ENCODE data around the gene STARD5.

The STARD5 gene

DNA sequence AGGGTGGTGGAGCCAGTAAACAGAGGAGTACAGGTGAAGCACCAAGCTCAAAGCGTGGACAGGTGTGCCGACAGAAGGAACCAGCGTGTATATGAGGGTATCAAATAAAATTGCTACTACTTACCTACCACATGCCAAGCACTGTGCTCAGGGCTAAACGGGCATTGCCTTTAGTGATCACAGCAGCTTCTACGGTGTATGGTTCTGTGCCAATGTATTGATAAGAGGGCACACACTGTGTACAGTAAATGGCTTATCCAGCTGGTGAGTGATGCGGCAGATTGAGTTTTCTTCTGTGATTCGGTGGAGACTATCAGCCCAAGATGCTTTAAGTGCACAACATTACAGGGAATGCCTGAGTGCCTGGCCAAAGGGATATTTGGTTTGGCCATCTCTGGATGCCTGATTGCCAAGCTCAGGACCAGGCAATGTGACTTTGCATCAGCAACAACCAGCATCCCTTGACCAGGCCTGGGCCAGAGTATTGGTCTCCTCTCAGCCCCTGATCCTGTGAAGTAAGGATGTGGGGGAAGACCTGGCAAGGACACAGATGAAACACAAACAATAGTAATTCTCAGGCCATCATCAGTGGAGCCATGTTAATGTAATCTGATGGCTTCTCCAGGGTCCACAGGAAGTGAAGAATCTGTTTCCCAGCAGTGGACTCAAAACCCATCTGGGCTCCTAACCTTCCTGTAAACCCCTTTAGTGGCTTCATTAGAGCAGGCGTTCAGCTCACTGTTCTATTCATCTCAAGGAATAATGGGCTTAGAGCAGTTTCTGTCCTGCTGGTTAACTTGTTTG lies 14.1 kb downstream of the STARD5 start:
- no peak for DNase-seq

DNA sequence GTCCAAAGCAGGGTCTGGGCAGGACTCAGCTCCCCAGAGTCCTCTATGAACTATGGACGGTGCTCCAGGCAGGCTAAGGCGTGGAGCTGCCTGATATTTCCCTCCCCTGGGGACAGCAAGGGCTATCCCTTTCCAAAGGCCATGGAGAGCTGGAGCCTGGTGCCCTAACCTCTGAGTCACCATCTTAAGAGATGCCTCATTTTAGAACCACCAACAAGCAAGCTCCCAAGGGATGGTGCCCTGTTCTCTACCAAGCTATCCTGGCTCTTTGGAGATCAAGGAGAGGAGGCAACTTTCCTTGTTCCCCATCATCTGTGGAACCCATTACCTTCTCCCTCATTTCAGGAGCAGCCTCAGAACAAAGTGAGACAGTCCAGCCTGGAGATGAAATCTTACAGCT lies 15.7 kb downstream of the STARD5 start:
- DNase-seq: no peak

DNA sequence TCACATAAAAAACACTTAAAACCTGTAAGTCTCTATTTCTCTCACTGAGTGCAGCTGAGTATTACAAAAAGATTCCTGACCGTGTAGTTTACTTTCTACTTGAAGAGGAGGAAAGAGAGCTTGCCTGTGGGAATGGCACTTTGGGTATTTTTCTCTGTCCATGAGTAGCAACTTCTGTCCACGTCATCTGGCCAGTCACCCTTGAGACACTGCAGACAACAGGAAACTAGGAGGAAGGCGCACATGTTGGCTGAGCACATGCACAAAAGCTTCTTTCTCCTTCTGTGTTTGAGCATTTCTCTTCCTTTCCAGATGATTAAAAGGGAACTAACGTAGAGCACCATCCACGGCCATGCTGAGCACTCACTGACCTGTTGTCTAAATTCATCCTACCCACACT lies 19.7 kb downstream of the STARD5 start:
- DNase-seq: no peak

DNA sequence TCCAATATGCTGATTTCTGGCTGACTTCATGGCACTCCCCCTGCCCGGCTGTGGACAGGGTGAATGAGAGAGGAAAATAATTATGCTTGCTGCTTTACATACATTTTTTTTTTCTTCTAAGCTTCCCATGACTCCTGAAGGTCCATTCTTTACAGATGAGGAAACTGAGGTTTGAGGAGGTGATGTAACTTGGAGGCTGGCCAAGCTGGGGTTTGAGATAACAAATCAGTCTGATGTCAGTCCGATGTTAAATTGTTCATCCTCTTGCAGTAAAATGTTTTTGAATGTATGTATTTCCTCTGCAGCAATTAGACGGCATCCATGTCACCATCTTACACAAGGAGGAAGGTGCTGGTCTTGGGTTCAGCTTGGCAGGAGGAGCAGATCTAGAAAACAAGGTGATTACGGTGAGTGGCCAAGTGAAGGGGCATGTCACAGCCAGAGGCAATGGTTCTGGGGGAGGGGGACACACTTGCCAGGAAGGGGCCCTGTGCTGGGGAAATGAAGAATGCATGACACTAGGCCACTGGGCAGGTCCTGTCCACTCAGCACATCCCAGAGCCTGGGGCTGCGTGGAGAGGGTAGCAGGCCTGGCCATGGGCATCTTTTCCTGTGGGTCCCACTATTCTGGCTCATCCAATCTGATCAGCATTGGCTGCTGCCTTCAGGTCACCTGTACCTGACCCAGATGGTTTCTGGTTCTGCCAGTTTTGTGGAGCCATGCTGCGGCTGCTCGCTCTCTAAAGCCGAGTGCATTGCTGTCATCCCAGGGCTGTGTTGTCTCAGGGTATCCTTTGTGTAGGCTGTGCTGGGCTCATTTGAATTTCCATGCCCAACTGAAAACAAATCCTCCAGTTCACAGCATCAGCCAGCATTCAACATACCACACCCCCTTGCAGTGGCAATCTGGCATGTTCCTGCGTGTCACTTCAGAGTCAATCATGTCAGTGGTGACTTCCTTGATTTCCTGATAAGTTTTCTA lies 20.4 kb downstream of the STARD5 start:
- no peak for DNase-seq

DNA sequence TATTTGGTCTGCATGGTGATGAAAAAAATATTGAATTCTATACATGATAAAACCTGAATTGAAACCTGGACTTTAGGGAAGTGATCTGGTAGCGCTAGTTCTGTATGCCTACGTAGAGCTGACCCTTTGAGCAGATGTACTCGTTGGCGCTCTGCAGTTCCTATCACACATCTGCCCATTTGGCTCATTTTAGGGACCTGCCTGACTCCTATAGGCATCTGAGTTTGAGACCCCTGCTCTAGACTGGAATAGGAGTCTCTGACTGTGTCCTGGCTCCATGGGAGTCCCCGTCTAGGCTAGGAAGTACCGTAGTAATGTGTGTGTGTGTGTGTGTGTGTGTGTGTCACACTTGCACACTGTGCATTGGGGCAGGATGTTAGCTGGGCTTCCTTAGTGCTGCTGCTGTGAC lies 21.2 kb downstream of the STARD5 start:
- DNase-seq: no peak

DNA sequence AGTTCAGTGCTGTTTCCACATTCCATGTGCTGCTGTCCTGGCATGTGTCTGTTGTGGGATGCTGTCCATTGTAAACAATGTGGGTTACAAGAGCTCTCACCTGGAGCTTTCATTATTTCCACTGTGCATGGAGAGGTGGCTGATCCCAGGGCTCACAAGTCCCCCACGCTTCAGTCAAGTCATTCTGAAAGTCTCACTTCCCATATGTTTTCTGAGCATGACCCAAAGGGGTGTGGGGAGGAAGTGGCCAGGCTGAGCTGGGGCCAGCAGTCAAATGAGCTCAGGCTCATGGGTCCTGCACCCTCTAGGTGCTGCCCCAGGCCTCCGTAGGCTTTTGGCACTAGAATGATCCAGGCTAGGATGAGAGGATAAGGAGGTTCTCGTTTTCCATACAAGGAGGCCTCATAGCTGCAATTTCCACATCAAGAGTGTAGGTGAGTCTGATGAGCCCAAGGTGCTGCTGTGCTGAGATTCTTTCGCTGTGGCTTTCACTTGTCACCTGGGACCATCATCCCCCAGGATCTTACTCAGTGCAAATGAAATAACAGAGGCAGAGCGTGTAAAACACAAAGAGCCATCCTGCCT lies 22.0 kb downstream of the STARD5 start:
- no peak for DNase-seq

DNA sequence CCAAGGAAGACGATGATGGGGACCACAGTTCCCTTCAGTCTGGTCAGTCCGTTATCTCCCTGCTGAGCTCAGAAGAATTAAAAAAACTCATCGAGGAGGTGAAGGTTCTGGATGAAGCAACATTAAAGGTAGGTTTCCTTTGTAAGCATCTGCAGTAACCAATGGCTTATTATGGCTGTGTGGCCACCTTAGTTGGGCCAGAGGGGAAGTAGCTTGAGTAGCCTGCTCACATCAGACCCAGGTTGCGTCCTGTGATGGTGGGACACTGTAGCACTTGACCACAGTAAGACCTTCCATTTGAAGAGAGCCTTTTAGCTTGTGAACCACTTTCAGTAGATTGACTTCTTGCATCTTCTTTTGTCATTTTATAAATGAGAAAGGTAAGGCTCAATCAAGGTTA lies 22.6 kb downstream of the STARD5 start:
- no peak for DNase-seq

DNA sequence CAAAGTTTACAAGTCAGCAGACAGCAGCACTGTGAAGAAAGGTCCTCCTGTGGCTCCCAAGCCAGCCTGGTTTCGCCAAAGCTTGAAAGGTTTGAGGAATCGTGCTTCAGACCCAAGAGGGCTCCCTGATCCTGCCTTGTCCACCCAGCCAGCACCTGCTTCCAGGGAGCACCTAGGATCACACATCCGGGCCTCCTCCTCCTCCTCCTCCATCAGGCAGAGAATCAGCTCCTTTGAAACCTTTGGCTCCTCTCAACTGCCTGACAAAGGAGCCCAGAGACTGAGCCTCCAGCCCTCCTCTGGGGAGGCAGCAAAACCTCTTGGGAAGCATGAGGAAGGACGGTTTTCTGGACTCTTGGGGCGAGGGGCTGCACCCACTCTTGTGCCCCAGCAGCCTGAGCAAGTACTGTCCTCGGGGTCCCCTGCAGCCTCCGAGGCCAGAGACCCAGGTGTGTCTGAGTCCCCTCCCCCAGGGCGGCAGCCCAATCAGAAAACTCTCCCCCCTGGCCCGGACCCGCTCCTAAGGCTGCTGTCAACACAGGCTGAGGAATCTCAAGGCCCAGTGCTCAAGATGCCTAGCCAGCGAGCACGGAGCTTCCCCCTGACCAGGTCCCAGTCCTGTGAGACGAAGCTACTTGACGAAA lies 24.2 kb downstream of the STARD5 start:
- no peak for DNase-seq

DNA sequence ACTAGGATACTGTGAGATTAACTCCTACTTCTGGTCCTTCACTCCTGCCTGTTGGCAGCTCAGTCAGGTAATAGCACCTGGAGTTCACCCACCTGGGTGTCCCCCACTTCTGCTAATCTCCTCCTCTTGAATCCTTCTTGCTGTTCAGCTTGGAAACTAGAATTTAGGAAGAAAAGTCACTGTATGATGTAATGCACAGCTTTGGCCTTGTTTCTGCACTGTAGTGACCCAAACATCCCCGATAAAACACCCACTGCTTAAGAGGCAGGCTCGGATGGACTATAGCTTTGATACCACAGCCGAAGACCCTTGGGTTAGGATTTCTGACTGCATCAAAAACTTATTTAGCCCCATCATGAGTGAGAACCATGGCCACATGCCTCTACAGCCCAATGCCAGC lies 24.8 kb downstream of the STARD5 start:
- DNase-seq: no peak

DNA sequence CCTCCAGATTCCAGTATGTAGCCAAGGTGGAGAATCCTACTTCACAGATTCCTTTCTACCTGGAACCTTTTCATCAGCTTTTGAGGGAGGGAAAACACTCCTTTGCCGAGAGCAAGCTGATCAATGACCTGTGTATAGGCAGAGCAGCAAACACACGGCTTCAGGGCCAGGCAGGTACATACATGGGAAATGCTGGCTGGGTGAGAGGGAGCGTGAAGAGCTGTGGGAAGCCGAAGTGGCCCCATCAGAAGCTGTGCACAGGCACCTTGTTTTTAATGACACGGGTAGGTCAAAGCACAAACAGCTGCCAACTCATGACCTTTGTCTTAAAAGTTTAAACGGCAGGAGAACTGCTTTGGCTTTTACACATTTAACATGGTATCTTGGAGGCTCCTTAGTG lies 25.3 kb downstream of the STARD5 start:
- no peak for DNase-seq

DNA sequence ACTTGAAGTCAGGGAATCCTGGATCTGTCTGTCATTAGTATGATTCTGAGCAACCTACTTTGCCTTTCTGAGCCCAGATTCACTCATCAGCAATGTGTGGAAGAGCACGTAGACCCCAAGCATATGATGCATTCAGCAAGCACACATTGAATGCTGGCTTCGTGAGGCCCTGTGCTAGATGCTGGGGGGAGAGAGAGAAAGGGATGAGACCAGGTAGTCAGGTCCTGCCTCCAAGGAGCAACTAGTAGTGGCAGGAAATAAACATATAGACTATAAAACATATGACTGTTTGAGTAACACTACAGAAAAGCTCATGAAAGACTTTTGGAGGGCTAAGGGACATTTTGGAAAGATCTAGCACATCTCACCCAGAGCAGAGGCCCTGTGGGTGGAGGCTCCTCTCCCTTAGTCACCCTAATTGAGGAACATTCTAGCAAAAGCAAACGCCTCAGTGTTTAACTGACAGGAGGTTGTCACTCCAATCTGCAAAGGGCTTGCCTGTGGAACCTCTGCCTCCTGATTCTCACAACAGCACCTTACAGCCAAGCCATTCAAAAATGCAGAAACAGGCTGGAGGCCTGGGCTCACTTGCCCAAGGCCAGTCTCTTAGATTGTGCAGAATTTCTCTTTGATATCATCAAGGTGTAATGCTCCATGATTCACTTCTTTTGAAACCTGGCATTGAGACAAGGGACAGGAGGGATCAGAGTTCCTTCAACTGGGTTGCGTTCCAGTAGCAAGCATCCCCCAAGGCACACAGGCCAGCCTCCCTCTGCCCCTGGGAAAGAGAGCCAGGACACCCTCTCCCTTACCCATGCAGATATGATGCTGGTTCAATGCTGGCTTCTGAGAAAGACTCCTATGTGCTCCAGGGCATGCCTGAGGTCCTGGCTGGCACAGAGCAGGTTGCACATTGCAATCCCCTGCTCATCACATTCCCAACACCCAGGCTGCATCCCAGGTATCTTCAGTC lies 26.1 kb downstream of the STARD5 start:
- no peak for DNase-seq

DNA sequence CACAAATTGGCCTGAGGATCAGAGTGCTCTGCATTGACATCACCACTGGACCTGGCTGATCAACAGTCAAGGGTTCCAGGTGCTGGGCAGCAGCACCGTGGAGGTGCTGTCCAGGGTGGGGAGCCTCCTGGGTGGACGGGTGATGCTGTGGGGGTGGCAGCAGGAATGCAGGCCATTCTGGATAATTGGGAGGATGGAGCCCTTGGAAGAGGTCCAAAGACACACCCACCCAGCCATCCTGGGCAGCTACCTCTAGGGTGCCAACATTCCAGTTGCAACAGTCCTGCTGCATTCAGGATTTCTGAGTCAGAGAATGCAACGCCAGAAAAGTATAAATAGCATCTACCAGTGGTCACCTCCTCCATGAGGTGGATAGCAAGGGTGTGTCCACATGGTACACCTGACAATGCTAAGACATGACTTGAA lies 26.8 kb downstream of the STARD5 start:
- no peak for DNase-seq

DNA sequence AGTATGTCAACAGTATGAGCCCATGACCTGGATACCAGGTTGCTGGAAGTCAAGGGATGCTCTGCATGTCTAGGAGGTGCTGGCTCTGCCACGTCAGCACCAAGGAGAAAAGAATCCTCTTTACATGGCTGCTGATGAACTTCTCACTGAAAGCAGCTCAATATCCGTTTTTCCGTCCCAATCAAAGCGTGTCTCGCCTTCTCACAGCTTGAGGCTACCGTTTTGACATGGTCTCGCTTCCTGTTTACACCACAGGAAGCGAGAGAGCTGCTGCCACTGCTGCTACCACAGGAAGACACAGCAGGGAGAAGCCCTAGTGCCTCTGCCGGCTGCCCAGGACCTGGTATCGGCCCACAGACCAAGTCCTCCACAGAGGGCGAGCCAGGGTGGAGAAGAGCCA lies 27.3 kb downstream of the STARD5 start:
- DNase-seq: peak; percentile 85

DNA sequence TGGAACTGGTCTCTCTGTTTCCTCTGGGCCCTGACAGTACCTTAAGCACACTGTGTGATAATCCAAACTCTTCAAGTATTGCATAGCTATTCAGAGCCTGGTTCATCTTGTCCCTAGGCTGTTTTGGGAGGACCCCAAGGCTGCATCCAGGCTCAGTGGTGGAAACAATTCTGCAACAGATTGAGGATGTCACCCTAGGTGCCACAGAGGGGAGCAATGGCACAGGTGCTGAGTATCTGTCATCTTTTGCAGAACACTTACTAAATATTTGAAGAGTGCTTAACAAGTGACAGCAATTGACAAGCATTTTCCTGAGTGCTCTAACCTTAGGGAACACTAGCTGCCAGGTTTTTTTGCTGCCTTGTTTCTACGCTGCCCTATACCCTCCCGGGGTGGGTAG lies 27.8 kb downstream of the STARD5 start:
- DNase-seq: no peak

DNA sequence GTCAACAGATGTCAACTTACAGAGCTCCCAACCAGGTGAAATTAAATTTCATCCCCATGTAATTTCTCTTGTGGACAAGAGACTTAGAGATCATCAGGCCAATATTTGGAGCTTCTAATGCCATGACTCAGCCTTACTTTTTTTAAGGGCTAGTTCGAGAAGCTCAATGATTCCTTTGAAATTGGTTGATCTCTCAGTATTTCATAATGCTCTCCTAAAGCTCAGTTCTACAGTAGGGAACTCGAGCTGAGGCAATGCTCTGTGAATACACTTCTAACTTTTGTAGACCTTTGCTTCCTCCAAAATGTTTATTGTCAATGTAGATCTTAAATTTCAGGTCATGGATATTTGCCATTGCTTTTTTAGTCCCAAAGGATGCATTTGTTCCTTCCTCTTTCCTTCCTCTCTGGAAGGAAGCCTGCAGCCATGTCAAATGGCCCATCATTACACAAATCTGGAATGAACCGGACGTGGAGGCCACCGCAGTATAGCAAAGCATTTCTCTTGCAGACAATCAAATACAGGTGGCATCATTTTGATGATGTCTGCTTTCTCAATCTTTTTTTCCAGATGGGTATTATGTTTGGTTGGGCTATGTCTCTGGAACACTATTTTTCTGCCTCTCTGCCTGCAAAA lies 28.3 kb downstream of the STARD5 start:
- DNase-seq: no peak

DNA sequence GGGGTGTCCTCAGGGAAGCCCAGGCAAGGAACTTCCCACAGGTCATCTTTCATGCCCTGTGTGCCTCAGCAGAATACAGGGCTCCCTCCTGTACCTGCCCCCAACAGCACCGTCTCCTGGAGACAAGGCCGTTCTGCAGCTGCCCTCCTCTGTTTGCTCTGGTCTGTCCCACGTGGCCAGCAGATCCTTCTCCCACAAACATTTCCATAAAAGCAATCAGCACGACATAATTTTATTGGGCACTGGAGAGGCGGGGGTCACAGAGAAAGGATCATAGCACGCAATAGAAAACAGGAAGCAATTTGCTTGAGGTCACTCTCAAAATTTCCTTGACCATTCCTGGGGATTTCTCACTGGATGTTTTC lies 29.4 kb downstream of the STARD5 start:
- no peak for DNase-seq

DNA sequence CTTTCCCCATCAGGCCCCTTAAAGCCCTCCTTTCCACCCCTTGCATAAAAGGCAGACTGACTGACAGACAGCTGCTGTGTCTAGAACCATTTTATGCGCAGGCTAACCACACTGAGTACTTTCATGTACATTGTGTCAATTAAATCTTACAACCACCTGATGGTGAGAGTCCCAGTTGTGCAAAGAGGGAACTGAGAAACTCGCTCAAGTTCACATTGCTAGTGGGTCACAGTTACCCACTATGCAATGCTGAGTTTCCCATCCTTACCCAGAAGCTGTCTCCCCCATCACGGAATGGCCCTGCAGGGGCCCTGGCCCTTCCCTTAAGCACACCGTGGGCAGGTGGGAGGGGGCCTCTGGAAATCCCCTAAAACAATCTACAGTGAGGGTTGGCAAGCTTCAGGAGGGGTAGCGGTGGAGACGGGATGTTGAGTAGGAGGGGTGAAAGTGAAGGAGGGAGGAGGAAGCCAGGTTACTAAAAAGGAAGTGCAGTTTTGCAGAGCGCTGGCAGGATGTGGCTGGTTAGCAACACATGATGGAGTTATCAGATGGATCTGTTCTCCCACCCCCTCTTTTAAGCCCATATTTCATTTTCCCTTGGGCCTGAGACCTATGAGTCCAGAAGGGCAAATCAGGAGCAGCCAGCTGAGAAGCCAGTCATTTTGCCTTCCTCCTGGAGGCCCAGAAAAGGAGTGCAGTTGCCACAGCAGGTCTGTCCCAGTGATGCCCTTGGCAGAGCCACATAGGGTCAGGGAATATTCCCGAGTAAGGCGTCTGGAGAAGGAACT lies 30.0 kb downstream of the STARD5 start:
- DNase-seq: peak; percentile 78

DNA sequence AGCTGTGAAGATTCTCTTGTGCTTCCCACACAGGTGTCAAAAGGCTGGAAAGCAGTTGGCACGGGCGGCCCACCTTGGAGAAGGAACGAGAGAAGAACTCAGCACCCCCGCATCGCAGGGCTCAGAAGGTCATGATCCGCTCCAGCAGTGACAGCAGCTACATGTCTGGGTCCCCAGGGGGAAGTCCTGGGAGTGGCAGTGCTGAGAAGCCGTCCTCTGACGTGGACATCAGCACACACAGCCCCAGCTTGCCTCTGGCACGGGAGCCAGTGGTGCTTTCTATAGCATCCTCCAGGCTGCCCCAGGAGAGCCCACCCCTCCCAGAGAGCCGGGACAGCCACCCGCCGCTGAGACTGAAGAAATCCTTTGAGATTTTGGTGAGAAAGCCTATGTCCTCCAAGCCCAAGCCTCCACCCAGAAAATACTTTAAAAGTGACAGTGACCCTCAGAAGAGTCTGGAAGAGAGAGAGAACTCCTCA lies 31.4 kb downstream of the STARD5 start:
- DNase-seq: no peak

DNA sequence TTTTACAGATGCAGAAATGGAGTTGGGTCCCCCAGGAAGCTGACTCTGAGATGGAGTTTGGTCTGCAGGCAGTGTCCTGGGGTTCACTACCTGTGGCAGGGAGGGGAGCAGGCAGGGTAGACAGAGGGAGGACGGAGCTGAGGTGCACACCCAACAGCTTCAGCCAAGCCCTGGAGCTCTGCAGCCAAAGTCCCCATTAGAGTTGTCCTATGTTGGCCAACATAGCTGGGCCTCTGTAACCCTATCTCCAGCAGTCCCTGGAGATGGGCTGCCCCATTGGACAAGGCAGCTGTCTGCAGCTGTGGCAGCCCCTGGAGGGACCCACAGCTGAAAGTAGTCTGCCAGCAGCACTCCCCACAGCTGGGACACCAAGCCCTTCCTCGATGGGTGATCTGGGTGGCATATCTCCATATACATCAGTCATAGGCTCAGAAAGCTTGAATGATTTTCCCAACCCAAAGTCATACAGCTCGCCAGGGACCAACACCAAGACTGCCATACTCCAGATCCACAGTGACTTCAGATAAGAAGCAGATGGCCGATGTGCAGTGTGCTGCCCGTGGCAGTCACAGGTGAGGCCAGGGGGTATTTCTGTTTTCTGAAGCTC lies 31.9 kb downstream of the STARD5 start:
- no peak for DNase-seq

DNA sequence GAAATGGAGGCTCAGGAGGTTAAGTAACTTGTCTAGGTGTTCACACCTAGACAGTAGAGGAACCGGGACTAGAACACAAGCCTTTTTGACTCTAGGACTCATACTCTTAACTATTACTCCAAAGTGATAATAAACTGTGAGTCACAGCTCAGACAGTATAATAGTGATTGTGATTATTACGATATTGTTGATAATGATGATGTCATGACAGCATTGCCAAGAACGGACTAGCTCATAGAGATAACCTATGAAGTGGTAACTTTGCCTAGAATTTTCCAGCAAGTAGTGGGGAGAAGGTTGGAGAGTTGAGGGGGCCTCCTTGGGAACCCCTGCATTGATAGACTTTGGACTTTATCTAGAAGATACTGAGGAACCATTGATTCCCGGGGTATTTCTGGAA lies 34.0 kb downstream of the STARD5 start:
- no peak for DNase-seq

Measured in GDM1 (cell line).